ENCODE data around the gene TEX44.

GRCh38 chr2:231581328-231581727 lies 11.3 kb upstream of the TEX44 start:
- TF ChIP-seq CTCF (IDR thresholded peaks at IDR 0.05), result no peak
- TF ChIP-seq POLR2A (IDR thresholded peaks at IDR 0.05), result no peak

All from suprapubic skin (tissue), 3 donors.